ENCODE data around the gene STRIP2.

DNA sequence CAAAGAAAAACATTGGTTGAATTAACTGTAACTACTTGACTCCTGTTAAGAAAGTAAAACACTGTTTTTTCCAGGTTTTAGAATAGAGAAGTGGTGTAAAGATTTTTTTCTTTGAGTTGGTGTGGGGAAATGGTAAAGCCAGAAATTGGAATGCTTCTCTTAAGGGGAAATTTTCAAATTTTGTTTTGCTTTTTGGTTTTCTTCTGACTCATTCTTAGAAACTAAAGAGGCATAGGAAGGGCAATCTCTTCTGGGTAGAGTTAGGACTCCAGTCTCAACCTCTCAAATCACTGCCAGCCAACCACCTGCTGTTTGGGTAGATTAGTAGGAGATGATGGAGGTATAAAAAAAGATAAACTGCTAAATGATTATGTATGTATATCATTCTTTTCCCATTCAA is 47.7 kb upstream of the STRIP2 start:
- TF ChIP-seq ZFP3 (CRISPR knock-in tag; IDR thresholded peaks at IDR 0.05) (no peak), ISL1 (CRISPR knock-in tag; IDR thresholded peaks at IDR 0.05) (no peak), BACH2 (CRISPR knock-in tag; IDR thresholded peaks at IDR 0.05; ENCODE audit: borderline replicate concordance) (no peak), ZNF70 (CRISPR knock-in tag; IDR thresholded peaks at IDR 0.05) (no peak), ZC3H10 (CRISPR knock-in tag; IDR thresholded peaks at IDR 0.05) (no peak)
- TF ChIP-seq, protein P1, sequence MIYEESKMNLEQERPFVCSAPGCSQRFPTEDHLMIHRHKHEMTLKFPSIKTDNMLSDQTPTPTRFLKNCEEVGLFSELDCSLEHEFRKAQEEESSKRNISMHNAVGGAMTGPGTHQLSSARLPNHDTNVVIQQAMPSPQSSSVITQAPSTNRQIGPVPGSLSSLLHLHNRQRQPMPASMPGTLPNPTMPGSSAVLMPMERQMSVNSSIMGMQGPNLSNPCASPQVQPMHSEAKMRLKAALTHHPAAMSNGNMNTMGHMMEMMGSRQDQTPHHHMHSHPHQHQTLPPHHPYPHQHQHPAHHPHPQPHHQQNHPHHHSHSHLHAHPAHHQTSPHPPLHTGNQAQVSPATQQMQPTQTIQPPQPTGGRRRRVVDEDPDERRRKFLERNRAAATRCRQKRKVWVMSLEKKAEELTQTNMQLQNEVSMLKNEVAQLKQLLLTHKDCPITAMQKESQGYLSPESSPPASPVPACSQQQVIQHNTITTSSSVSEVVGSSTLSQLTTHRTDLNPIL (CRISPR knock-in tag; IDR thresholded peaks at IDR 0.05; ENCODE audit: low read depth): no peak
